Vagina (tissue), 2 donors: Measurements from ENCODE around the gene P2RX7. TPM values are rescaled to one million over a fixed set of nuclear protein-coding genes. Genes with fewer than 3 reads are reported as not detected.

Experiments used
- DNase-seq, 2 donors: peaks; one replicate each; pipeline ENCODE4 v3.0.0-alpha.2; 2017; ENCODE audit errors: extremely low spot score in 2 of 2
- H3K27ac ChIP-seq: fragments of 200-600 bp; sonication (generic); one replicate; pipeline ENCODE4 v1.5.1; 2019
- H3K27me3 ChIP-seq: fragments of 200-600 bp; sonication (generic); one replicate; pipeline ENCODE4 v1.5.1; 2019
- H3K36me3 ChIP-seq, 2 donors: fragments of 200-600 bp; sonication (generic); one replicate each; pipeline ENCODE4 v1.5.1; 2017 to 2019
- H3K4me1 ChIP-seq: fragments of 200-600 bp; sonication (generic); one replicate; pipeline ENCODE4 v1.5.1; 2019
- H3K4me3 ChIP-seq, 2 donors: fragments of 200-600 bp; sonication (generic); 1 replicate in 1 of 2; 2 replicates in 1 of 2; pipeline ENCODE4 v1.5.1; 2016 to 2019
- H3K9me3 ChIP-seq: fragments of 200-600 bp; sonication (generic); one replicate; pipeline ENCODE4 v1.5.1; 2019
- POLR2A ChIP-seq, 2 donors: fragments of 450-650 bp; IDR thresholded peaks; one replicate each; pipeline ENCODE4 v1.6.1; 2017; ENCODE audit warnings: antibody characterized with exemption in 2 of 2, mild to moderate bottlenecking in 2 of 2, moderate library complexity in 2 of 2
- POLR2AphosphoS5 ChIP-seq, 2 donors: sonication (generic); formaldehyde crosslinking; IDR thresholded peaks; one replicate each; pipeline ENCODE4 v1.9.0; 2017; ENCODE audit warnings: antibody characterized with exemption in 2 of 2, mild to moderate bottlenecking in 2 of 2, low read depth in 1 of 2; ENCODE audit not compliant: insufficient read depth in 1 of 2
- intact Hi-C: fragments of 100-400 bp; cut with DNase I; formaldehyde crosslinking; loops from one replicate; pipeline ENCODE4 v1.15.1; 2023
- total RNA-seq: library from RNA; depleted of rRNA; stranded (reverse); fragments of >200 nt; gene quantifications from one replicate; pipeline ENCODE4 v1.2.3, GENCODE V29; 2016
- TF ChIP-seq, protein P1 (sequence below), 3 experiments: fragments of 450-650 bp in 2 of 3; fragments of 200-600 bp in 1 of 3; sonication (generic) in 1 of 3; IDR thresholded peaks; one replicate each; pipeline ENCODE4 v1.5.1; 2017 to 2019; ENCODE audit warnings: antibody characterized with exemption in 3 of 3, mild to moderate bottlenecking in 2 of 3, moderate library complexity in 2 of 3

P2RX7 gene
- total RNA-seq, 1 donor from 2014 or later: 8.6 TPM

DNA sequence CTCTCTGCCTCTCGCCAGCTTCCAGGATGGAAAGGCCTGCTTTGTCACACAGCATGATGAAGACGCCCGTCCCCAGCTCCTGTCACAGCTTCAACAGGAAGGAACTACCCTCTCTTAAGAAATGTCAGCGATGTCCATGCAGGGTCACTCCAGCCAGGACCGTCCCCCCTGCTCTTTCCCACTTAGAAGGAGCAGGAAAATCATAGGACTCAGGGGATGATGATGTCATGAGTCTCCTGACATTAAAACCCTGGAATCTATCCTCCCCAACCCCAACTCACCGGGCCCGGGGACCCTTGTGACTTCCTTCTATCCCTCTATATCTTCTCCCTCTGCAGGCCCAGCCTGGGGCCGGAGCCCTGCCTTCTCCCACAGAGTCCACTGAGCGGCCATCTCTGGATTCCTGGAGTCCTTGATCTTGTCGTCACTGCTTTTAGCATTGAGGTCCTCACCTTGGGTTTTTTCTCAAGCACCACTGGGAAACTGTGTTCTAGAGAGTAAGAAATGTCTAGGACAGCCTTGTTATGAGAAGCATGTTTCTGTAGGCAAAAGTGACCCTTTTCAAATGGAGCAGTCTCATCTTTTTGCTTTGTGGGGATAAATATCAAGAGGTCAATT lies 42.8 kb upstream of the P2RX7 start:
- intact Hi-C loops: loop anchor here (10.0 kb wide), 1 partner anchor 495 kb away; no protein-coding TSS in a partner anchor
- DNase-seq: no peak
- H3K36me3 ChIP-seq: no peaks in the 10 kb centered on the region
- H3K27ac ChIP-seq: no peak overlapping the region
- no peaks in the 10 kb centered on the region for H3K27me3 ChIP-seq
- H3K4me1 ChIP-seq: no peaks in the 10 kb centered on the region
- no peak overlapping the region for H3K4me3 ChIP-seq
- no peaks in the 10 kb centered on the region for H3K9me3 ChIP-seq
- TF ChIP-seq, protein P1, sequence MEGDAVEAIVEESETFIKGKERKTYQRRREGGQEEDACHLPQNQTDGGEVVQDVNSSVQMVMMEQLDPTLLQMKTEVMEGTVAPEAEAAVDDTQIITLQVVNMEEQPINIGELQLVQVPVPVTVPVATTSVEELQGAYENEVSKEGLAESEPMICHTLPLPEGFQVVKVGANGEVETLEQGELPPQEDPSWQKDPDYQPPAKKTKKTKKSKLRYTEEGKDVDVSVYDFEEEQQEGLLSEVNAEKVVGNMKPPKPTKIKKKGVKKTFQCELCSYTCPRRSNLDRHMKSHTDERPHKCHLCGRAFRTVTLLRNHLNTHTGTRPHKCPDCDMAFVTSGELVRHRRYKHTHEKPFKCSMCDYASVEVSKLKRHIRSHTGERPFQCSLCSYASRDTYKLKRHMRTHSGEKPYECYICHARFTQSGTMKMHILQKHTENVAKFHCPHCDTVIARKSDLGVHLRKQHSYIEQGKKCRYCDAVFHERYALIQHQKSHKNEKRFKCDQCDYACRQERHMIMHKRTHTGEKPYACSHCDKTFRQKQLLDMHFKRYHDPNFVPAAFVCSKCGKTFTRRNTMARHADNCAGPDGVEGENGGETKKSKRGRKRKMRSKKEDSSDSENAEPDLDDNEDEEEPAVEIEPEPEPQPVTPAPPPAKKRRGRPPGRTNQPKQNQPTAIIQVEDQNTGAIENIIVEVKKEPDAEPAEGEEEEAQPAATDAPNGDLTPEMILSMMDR (IDR thresholded peaks at IDR 0.05): no peak
- no peak for TF ChIP-seq POLR2A (IDR thresholded peaks at IDR 0.05)

DNA sequence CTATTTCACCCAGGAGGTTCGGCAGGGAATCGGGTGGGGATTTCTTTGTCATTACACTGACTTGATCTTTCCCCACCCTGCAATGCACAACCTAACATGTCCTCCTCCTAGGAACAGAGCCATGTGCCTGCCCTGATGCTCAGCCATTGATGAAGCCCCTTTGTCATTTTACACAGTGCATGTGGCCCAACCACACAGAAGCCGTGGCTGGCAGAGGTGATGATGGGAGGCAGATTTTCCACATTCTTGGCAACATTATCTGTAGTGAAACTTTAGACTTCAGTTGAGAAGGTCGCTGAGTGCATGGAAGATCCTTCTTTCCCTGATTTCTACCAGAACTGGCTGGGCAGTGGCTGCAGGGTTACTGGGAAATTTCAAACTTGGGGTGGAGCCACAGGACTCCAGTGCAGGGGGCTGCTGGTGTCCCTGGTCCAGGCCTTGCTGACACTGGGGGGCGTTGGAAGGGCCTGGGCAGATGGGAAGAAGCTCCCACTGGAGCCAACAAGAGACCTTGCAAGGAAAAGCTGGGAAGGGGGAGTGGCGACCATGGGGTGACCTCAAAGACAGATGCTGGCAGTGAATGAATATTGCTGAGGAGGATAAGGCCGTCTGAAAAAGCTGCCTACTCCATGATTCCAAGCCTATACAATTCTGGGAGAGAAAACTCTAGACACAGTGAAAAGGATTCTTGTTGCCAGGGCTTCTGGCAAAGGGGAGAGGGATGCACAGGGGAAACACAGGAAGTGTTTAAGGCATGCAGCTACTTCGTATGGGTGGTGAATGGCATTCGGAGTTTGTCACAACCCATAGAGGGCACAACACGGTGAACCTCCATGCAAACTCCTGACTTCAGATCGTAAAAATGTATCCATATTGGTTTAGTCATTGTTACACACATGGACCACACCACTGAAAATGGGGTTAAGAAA lies 41.8 kb upstream of the P2RX7 start:
- no peak for DNase-seq
- TF ChIP-seq POLR2AphosphoS5 (IDR thresholded peaks at IDR 0.05; ENCODE audit: insufficient read depth in 1 of 2, low read depth in 1 of 2): no peak
- TF ChIP-seq POLR2A (IDR thresholded peaks at IDR 0.05): no peak
- TF ChIP-seq, protein P1 (IDR thresholded peaks at IDR 0.05): no peak
- no peaks in the 10 kb centered on the region for H3K36me3 ChIP-seq
- H3K27ac ChIP-seq: no peak overlapping the region
- H3K4me3 ChIP-seq: no peak overlapping the region
- H3K4me1 ChIP-seq: peaks cover 6% of the 10 kb centered on the region
- intact Hi-C loops: loop anchor here (10.0 kb wide), 1 partner anchor 496 kb away; no protein-coding TSS in a partner anchor
- no peaks in the 10 kb centered on the region for H3K27me3 ChIP-seq
- H3K9me3 ChIP-seq: no peaks in the 10 kb centered on the region

GRCh38 chr12:121092034-121092433 lies 40.6 kb upstream of the P2RX7 start:
- no peak for DNase-seq
- H3K4me1 ChIP-seq: peaks cover 12% of the 10 kb centered on the region
- H3K36me3 ChIP-seq: no peaks in the 10 kb centered on the region
- H3K9me3 ChIP-seq: no peaks in the 10 kb centered on the region
- H3K4me3 ChIP-seq: no peak overlapping the region
- no peaks in the 10 kb centered on the region for H3K27me3 ChIP-seq
- intact Hi-C loops: loop anchor here (10.0 kb wide), 1 partner anchor 497 kb away; no protein-coding TSS in a partner anchor
- no peak for TF ChIP-seq POLR2AphosphoS5 (IDR thresholded peaks at IDR 0.05; ENCODE audit: insufficient read depth in 1 of 2, low read depth in 1 of 2)
- no peak for TF ChIP-seq POLR2A (IDR thresholded peaks at IDR 0.05)
- TF ChIP-seq, protein P1 (IDR thresholded peaks at IDR 0.05): no peak
- no peak overlapping the region for H3K27ac ChIP-seq

GRCh38 chr12:121093487-121093891 lies 39.2 kb upstream of the P2RX7 start:
- no peak overlapping the region for H3K4me3 ChIP-seq
- H3K27ac ChIP-seq: no peak overlapping the region
- no peaks in the 10 kb centered on the region for H3K36me3 ChIP-seq
- no peaks in the 10 kb centered on the region for H3K9me3 ChIP-seq
- H3K27me3 ChIP-seq: no peaks in the 10 kb centered on the region
- DNase-seq: no peak
- TF ChIP-seq, protein P1 (IDR thresholded peaks at IDR 0.05): no peak
- TF ChIP-seq POLR2AphosphoS5 (IDR thresholded peaks at IDR 0.05; ENCODE audit: insufficient read depth in 1 of 2, low read depth in 1 of 2) (no peak), POLR2A (IDR thresholded peaks at IDR 0.05) (no peak)
- H3K4me1 ChIP-seq: peaks cover 12% of the 10 kb centered on the region
- intact Hi-C loops: loop anchor here (10.0 kb wide), 1 partner anchor 499 kb away; no protein-coding TSS in a partner anchor
